Measurements from ENCODE around the gene DAB2IP.
"Not testable (repeated sequence)": the region's sequence is repeated elsewhere in the genome, so short reads cannot be mapped to it uniquely, and the experiment has no call there.

Gene DAB2IP

GRCh38 chr9:121741228-121741918 is 89.9 kb downstream of the DAB2IP start:
- no peak for DNase-seq (ENCODE audit: extremely low read depth in 1 of 2, low read depth in 1 of 2)

- not testable (repeated sequence) for DNase-seq (ENCODE audit: extremely low read depth in 1 of 2, low read depth in 1 of 2)
Measured at GRCh38 chr9:121741919-121742283, 90.5 kb downstream of the DAB2IP start.

- no peak for DNase-seq (ENCODE audit: extremely low read depth in 1 of 2, low read depth in 1 of 2)
Measured at GRCh38 chr9:121742923-121743322, 91.5 kb downstream of the DAB2IP start.

GRCh38 chr9:121743441-121744001 is 92.1 kb downstream of the DAB2IP start:
- no peak for DNase-seq (ENCODE audit: extremely low read depth in 1 of 2, low read depth in 1 of 2)

- peak; percentile 15 to 35 for DNase-seq (ENCODE audit: extremely low read depth in 1 of 2, low read depth in 1 of 2)
Measured at GRCh38 chr9:121744002-121744686, 92.7 kb downstream of the DAB2IP start.

- no peak for DNase-seq (ENCODE audit: extremely low read depth in 1 of 2, low read depth in 1 of 2)
Measured at GRCh38 chr9:121744687-121745395, 93.4 kb downstream of the DAB2IP start.

GRCh38 chr9:121745396-121745695 is 93.9 kb downstream of the DAB2IP start:
- no peak for DNase-seq (ENCODE audit: extremely low read depth in 1 of 2, low read depth in 1 of 2)

GRCh38 chr9:121746411-121746810 is 95.0 kb downstream of the DAB2IP start:
- DNase-seq (ENCODE audit: extremely low read depth in 1 of 2, low read depth in 1 of 2) = no peak

- no peak for DNase-seq (ENCODE audit: extremely low read depth in 1 of 2, low read depth in 1 of 2)
Measured at GRCh38 chr9:121746866-121747265, 95.4 kb downstream of the DAB2IP start.

- DNase-seq (ENCODE audit: extremely low read depth in 1 of 2, low read depth in 1 of 2) = no peak
Measured at GRCh38 chr9:121748074-121748473, 96.6 kb downstream of the DAB2IP start.

GRCh38 chr9:121748727-121749423 is 97.4 kb downstream of the DAB2IP start:
- no peak for DNase-seq (ENCODE audit: extremely low read depth in 1 of 2, low read depth in 1 of 2)

- DNase-seq (ENCODE audit: extremely low read depth in 1 of 2, low read depth in 1 of 2) = no peak
Measured at GRCh38 chr9:121749614-121750013, 98.2 kb downstream of the DAB2IP start.

GRCh38 chr9:121750259-121750714 is 98.9 kb downstream of the DAB2IP start:
- no peak for DNase-seq (ENCODE audit: extremely low read depth in 1 of 2, low read depth in 1 of 2)

- no peak for DNase-seq (ENCODE audit: extremely low read depth in 1 of 2, low read depth in 1 of 2)
Measured at GRCh38 chr9:121750715-121751623, 99.5 kb downstream of the DAB2IP start.

GRCh38 chr9:121751686-121752445 is 100.4 kb downstream of the DAB2IP start:
- no peak for DNase-seq (ENCODE audit: extremely low read depth in 1 of 2, low read depth in 1 of 2)

GRCh38 chr9:121752929-121753328 is 101.5 kb downstream of the DAB2IP start:
- DNase-seq (ENCODE audit: extremely low read depth in 1 of 2, low read depth in 1 of 2) = no peak

GRCh38 chr9:121753802-121754654 is 102.6 kb downstream of the DAB2IP start:
- no peak for DNase-seq (ENCODE audit: extremely low read depth in 1 of 2, low read depth in 1 of 2)

- DNase-seq (ENCODE audit: extremely low read depth in 1 of 2, low read depth in 1 of 2) = no peak
Measured at GRCh38 chr9:121754655-121755436, 103.4 kb downstream of the DAB2IP start.
